Mesothelial cell of epicardium (in vitro differentiated cells): Measurements from ENCODE around the gene GRAMD1B. TPM values are rescaled to one million over a fixed set of nuclear protein-coding genes. Genes with fewer than 3 reads are reported as not detected.

Experiments used
- DNase-seq, 2 experiments: peaks; one replicate each; pipeline ENCODE4 v3.0.0; 2021; ENCODE audit warnings: low spot score in 2 of 2; ENCODE audit not compliant: unreplicated experiment in 2 of 2
- H3K27ac Mint-ChIP-seq: 2 replicates; pipeline ENCODE4 v1.8.0; 2021; ENCODE audit warnings: mixed read lengths
- H3K27me3 Mint-ChIP-seq: 2 replicates; pipeline ENCODE4 v1.8.0; 2021; ENCODE audit warnings: low read depth, mixed read lengths
- H3K36me3 Mint-ChIP-seq: 2 replicates; pipeline ENCODE4 v1.8.0; 2021; ENCODE audit warnings: mixed read lengths
- H3K4me1 Mint-ChIP-seq: 2 replicates; pipeline ENCODE4 v1.8.0; 2021; ENCODE audit warnings: mixed read lengths
- H3K4me3 Mint-ChIP-seq: 2 replicates; pipeline ENCODE4 v1.8.0; 2021; ENCODE audit warnings: mild to moderate bottlenecking, moderate library complexity, mixed read lengths
- H3K9me3 Mint-ChIP-seq: 2 replicates; pipeline ENCODE4 v1.8.0; 2021; ENCODE audit warnings: mixed read lengths
- CTCF ChIP-seq: fragments of 200-600 bp; sonication (generic); IDR thresholded peaks from one replicate; pipeline ENCODE4 v1.5.0; 2021; ENCODE audit warnings: antibody characterized with exemption; ENCODE audit not compliant: unreplicated experiment
- total RNA-seq: library from RNA; stranded (reverse); gene quantifications from 3 replicates; pipeline ENCODE4 v1.2.1, GENCODE V29; 2021

GRAMD1B gene
- total RNA-seq, 1 donor from 2014 or later = 8.4 TPM

DNA sequence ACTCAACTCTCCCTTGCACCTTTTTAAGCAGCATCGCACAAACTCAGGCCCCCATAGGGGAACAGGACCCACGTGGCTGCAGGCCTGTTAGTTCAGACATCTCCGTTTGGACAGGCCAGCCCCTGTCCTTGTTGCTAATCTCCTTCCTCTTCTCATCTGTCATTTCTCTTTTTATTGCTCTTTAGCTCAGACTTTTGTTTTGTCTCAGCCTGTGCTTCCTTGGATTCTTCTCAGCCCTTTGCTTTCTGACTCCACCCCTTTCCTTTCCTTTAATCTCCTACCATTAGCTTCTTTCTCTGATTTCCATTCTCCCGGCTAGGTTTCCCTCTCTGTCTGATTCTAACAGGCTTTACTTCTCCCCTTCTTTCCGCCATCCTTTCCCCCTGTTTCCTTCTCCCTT, 155.6 kb downstream of the GRAMD1B start:
- Mint-ChIP-seq H3K9me3 (no peaks in the 10 kb centered on the region), H3K27me3 (no peaks in the 10 kb centered on the region), H3K4me1 (peaks cover 14% of the 10 kb centered on the region), H3K36me3 (no peaks in the 10 kb centered on the region), H3K27ac (peak overlapping the region; percentile 5), H3K4me3 (no peak overlapping the region)
- DNase-seq = no peak
- no peak for TF ChIP-seq CTCF

DNA sequence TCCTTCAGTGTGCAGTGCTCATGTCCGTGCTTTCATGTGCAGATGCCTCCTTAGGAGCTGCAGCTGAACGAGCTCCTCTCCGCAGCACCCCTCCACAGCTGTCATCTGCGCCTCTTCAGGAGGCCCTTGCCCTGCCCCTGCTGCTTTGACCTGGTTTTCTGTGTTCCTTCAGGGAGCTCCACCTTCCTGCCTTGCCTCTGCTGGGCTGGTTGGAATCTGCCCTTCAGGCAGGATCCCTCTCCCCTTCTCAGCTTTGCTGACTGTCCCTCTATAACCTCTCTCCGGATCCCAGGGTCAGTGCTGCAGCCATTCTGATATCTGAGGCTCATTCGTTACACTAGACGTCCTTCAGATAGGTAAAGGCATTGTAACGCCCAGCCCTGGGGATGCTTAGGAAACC, 156.5 kb downstream of the GRAMD1B start:
- Mint-ChIP-seq H3K27me3 (no peaks in the 10 kb centered on the region), H3K4me3 (no peak overlapping the region), H3K9me3 (no peaks in the 10 kb centered on the region), H3K36me3 (peaks cover 2% of the 10 kb centered on the region), H3K4me1 (peaks cover 8% of the 10 kb centered on the region), H3K27ac (no peak overlapping the region)
- TF ChIP-seq CTCF = no peak
- no peak for DNase-seq

DNA sequence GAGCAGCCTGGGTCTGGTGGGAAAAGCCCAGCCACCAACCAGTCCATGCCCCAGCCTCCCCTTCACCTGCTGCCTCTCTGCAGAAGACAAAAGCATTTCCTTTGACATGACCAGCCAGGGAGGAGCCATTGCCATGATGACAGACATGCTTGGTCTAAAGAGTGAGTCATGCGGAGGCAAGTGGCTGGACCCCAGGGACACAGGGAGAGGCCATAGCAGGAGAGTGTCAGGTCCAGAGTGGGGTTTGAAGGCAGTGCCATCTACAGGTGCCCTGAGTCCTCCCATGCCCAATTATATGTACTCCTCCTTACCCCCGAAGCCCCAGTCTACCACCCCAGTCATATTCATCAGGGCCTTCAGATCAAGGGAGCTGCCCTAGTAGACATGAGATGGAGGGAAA, 157.0 kb downstream of the GRAMD1B start:
- no peak overlapping the region for H3K27ac Mint-ChIP-seq
- H3K4me3 Mint-ChIP-seq = no peak overlapping the region

GRCh38 chr11:123587559-123587958, 157.5 kb downstream of the GRAMD1B start:
- Mint-ChIP-seq H3K4me3 (no peak overlapping the region), H3K36me3 (peaks cover 2% of the 10 kb centered on the region), H3K4me1 (peaks cover 8% of the 10 kb centered on the region), H3K9me3 (no peaks in the 10 kb centered on the region), H3K27ac (no peak overlapping the region), H3K27me3 (no peaks in the 10 kb centered on the region)
- no peak for TF ChIP-seq CTCF
- DNase-seq = no peak

More for the DNA sequence above, 157.0 kb downstream of the GRAMD1B start:
- H3K9me3 Mint-ChIP-seq = no peaks in the 10 kb centered on the region
- H3K4me1 Mint-ChIP-seq = peaks cover 8% of the 10 kb centered on the region
- peaks cover 2% of the 10 kb centered on the region for H3K36me3 Mint-ChIP-seq
- H3K27me3 Mint-ChIP-seq = no peaks in the 10 kb centered on the region
- no peak for TF ChIP-seq CTCF
- DNase-seq = no peak

GRCh38 chr11:123588117-123588863, 158.2 kb downstream of the GRAMD1B start:
- Mint-ChIP-seq H3K36me3 (peaks cover 2% of the 10 kb centered on the region), H3K9me3 (no peaks in the 10 kb centered on the region), H3K4me3 (no peak overlapping the region), H3K4me1 (peaks cover 8% of the 10 kb centered on the region), H3K27me3 (no peaks in the 10 kb centered on the region), H3K27ac (no peak overlapping the region)
- DNase-seq = no peak
- TF ChIP-seq CTCF = no peak
